Prostate gland (tissue), 2 donors: ENCODE results near the gene RBM24.

Experiments
- CTCF ChIP-seq, 4 experiments: fragments of 200-600 bp in 2 of 4; fragments of 450-650 bp in 2 of 4; sonication (generic) in 2 of 4; IDR thresholded peaks; 1 replicate in 3 of 4; 2 replicates in 1 of 4; pipeline ENCODE4 v1.5.1; 2016 to 2019; ENCODE audit warnings: antibody characterized with exemption in 4 of 4, mild to moderate bottlenecking in 2 of 4, moderate library complexity in 2 of 4
- POLR2A ChIP-seq: fragments of 450-650 bp; IDR thresholded peaks from one replicate; pipeline ENCODE4 v1.6.1; 2016; ENCODE audit warnings: antibody characterized with exemption, mild to moderate bottlenecking

- TF ChIP-seq CTCF (IDR thresholded peaks at IDR 0.05) (no peak), POLR2A (no peak)
These were observed 11.5 kb downstream of the RBM24 start for GRCh38 chr6:17292600-17293133.
